Adrenal gland (tissue), 5 donors: ENCODE measurements around the gene MTHFS.

Source experiments
- CTCF ChIP-seq, 6 experiments: fragments of 450-650 bp in 4 of 6; fragments of 200-600 bp in 2 of 6; sonication (generic) in 1 of 6; IDR thresholded peaks; 1 replicate in 5 of 6; 2 replicates in 1 of 6; pipeline versions ENCODE4 v1.5.1 to v1.8.0; 2016 to 2021; ENCODE audit warnings: antibody characterized with exemption in 6 of 6, mild to moderate bottlenecking in 2 of 6, moderate library complexity in 1 of 6
- POLR2A ChIP-seq, 2 donors: fragments of 450-650 bp; IDR thresholded peaks; one replicate each; pipeline ENCODE4 v1.6.1; 2017; ENCODE audit warnings: antibody characterized with exemption in 2 of 2, mild to moderate bottlenecking in 2 of 2, moderate library complexity in 1 of 2
- donor health status: DM: no; HTN: no; CAD: no.

DNA sequence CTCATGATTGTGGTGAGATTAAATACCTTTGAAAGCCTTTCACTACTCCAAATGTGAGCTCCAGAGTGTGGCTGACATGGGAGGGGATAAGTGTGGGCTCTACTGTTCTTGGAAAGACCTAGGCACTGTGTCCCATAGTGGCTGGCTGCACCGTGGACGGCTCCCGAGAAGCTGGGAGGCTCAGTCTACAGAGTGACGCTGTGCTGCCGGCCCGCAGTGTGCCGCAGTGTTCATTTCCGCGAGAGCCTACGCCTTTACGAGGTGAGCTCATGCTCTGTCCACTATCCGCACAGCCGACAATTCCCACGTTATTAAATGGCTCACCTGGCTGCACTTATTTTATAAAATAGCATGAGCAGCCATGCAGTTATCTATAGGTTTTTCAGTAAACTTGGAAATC is 66.9 kb downstream of the MTHFS start:
- TF ChIP-seq CTCF (IDR thresholded peaks at IDR 0.05) (no peak), POLR2A (IDR thresholded peaks at IDR 0.05) (no peak)
